NCI-H510A (cell line): ENCODE results near the gene GPD1L.
A peak's percentile ranks its signal among the peaks of the same experiment; 100 is the strongest.

Source experiments
- DNase-seq: peaks from one replicate; lab custom pipeline; 2025; lab: John Stamatoyannopoulos, UW

Gene GPD1L

GRCh38 chr3:32137870-32138269, 31.4 kb downstream of the GPD1L start:
- DNase-seq = no peak

DNA sequence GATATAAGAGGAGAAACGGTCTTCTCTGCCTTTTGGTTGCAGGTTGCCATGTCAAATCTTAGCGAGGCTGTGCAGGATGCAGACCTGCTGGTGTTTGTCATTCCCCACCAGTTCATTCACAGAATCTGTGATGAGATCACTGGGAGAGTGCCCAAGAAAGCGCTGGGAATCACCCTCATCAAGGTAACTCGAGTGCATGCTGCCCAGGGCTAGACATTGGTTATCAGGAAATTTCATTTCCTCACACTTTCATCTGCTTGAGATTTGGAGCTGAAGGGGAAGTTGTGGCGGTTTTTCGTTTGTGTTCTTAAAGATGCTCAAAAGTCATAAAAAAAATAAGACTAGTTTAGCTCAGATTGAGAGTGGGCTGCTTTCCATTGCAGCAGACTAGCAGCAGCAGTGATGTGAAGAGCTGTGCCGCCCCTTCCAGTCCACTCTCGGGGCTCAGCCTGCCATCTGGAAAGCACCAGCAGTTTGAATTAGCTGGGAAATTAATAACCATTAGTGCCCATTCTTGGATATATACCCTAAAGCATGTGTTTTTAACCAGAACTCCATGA, 32.2 kb downstream of the GPD1L start:
- no peak for DNase-seq

DNA sequence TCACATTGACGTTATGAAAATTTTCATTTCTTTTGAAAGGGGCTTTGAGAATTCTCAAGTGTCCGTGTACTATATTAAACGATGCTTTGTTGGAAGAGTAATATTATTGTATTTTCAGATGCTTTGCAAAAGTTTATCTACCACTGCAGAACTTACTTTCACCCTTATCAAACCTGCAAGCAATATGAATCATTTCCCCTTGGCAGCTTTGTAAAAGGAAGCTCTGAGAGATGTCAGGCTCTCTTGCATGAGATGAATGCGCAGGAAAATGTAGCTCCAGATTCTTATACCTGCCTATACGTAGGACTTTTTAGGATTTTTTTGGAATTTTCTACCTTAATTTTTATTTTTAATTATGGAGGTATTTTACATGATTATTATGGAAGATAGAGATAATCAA, 34.5 kb downstream of the GPD1L start:
- DNase-seq = no peak

DNA sequence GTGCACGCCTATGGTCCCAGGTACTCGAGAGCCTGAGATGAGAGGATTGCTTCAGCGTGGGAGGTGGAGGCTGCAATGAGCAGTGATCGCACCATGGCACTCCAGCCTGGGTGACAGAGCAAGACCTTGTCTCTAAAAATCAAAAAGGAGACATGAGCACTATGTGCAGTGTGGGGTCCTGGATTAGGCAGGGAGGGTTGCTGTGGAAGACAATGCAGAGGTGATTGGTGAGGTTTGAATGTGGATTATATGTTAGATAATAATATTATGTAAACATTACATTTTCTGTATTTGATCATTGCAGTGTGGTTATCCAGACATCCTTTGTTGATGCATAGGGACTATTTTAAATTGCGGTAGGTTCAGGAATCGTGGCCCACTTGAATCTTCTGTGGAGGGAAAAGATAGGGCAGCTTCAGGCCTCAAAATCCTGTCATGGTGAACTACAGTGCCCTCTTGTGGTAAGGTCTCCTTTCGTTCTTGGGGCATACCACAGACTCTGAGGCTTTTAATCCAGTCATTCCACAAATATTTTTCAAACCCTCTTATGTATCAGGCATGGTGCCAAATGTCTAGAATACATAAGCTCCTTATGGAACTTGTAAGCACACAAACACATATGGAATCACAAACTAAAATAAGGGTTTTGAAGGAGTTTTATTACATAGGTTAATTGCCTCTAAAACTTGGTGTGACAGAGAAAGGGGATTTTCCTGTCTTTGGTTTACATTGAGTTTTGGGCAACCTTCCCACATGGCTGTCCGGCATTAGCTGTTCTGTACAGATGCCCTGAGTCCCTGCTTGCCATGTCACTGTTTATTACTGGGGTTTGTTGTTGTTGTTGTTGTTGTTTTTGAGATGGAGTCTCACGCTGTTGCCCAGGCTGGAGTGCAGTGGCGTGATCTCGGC, 37.7 kb downstream of the GPD1L start:
- DNase-seq = peak; percentile 9

DNA sequence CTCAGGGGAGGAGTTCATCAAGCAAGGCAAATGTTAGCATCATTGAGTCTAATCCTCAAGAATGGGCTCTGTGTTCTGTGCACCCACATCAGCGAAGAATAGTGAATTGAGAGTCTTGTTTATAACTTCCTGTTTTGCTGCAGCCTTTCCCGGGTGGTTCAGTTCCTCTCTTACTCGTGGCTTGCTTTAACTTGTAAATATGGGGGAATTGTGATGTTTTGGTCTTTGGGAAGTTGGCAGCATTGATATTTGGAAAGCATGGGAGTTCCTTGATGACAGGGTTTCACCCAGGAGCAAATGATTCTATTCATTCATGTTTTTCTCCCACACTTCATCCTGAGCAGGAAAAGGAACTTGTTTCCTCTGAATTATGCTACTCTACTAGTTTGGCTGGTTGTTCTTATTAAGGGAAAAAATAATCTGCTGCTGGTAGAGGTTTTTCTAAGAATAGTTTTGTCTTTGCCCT, 40.4 kb downstream of the GPD1L start:
- no peak for DNase-seq

DNA sequence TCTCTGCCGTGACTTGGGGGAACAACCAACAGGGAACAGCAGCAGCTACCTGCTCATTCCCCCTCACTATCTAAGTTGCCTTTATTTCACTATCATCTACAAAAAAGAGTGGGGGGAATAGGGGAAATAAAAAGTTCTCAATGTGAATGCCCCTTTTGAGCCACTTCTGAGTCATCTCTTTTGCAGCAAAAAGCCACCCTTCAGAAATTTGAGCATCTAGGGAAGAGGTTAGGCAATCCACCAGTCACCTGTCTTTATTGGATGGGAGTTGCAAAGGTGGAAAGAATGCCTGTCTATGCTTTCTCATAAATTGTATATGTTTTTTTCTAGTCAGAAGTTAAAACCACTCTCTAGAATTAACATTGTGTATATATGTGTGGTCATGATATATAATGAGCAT, 41.1 kb downstream of the GPD1L start:
- DNase-seq = no peak

GRCh38 chr3:32147933-32148332, 41.5 kb downstream of the GPD1L start:
- DNase-seq = no peak

DNA sequence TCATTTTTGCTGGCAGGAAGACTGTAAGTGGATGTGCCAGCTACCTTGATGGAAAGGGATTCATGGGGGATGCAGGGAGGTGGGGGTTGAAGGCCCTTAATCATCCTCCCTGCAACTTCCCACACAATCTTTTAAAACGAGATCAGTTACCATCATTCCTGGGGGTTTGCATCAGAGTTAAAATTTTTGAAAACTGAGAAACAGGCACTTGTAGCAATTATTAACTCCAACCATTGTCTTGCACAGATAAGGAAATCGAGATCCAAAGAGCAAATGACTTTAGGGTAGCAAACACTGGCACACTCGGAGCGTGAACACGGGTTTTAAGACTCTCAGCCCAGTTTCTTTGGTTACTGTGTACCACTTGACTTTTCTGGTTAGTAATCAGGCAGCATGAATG, 41.9 kb downstream of the GPD1L start:
- no peak for DNase-seq

- no peak for DNase-seq
These were observed 47.2 kb downstream of the GPD1L start for GRCh38 chr3:32153414-32154204.

DNA sequence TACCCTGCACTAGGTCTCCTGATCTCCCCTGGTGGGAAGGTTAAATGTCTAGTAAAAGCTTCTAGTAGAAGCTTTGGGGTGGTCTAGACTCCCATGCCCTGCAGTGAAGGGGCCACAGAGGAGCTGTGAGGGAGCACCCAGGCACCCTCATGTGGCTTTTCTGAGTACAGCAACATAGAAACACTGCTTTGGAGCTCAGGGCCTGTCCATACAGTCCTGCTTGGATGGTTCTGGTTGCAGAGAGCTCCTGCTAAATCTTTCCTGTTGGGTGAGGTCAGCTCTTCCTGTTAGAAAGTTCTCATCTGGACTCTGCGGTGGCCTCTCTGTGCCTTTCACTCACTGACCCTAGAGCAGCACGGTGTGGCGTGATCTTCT, 47.8 kb downstream of the GPD1L start:
- no peak for DNase-seq

DNA sequence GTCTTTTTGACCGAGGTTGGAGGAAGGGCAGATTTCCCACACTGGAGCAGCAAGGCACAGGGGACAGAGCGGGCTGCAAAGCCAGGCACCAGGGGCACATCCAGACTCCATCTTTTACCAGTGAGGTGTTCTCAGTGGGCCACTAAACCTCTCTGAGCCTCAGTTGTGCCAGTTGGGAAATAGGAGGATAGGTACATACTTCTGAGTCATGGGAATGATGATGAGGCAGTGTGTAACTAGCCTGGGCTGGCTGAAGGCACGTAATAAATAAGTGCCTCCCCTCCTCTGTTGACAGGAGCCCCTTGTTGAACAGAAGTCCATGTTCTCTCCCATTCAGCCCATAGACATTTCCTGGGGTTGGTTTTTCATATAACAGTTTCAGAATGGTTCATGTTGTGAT, 48.7 kb downstream of the GPD1L start:
- no peak for DNase-seq

DNA sequence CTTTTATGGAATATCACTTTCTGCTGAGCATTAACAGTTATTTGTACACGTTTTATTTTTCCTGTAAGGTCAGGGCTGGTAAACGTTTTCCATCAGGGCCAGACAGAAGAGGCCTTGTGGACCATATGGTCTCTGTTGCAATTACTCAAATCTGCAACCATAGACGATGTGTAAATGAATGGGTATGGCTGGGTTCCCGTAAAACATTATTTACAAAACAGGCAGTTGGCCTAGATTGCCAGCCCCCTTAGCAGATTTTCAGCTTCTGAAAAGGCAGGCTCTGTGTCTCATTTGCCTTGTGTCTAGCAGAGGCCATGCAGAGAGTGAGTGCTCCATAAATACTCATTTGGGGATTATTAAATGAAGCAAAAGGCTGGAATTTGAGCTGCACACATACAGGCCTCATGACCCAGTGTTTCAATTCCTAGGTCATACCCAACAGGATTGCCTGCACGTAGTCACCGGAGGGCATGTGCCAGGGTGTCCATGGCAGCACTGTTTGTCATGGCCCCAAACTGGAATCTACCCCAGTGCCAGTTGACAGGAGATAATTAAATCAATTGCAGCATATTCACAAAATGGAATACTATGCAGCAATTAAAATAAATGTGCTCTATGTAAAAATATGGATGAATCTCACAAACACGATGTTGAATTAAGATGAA, 51.3 kb downstream of the GPD1L start:
- DNase-seq = no peak

GRCh38 chr3:32160706-32161214, 54.3 kb downstream of the GPD1L start:
- no peak for DNase-seq

GRCh38 chr3:32165442-32165841, 59.0 kb downstream of the GPD1L start:
- DNase-seq = no peak

DNA sequence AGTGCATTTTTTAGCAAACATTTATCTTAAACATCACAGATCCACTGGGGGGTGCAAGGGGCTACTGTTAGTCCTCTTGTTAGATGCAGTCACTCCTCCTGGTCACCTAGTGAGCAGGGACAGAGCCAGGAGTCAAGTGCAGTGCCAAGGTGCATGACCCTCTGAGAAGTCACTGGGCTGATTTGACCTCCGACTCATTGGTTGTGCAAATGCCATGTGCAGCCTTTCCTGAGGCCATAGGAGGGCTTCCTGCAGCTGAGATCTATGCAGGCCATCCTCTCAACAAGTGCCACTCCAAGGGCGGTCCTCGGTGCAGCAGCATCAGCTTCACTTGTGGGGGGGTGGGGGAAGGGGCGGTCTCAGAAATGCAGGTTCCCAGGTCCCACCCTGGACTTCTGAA, 60.2 kb downstream of the GPD1L start:
- no peak for DNase-seq

- DNase-seq = no peak
These were observed 66.0 kb downstream of the GPD1L start for GRCh38 chr3:32172420-32172819.

DNA sequence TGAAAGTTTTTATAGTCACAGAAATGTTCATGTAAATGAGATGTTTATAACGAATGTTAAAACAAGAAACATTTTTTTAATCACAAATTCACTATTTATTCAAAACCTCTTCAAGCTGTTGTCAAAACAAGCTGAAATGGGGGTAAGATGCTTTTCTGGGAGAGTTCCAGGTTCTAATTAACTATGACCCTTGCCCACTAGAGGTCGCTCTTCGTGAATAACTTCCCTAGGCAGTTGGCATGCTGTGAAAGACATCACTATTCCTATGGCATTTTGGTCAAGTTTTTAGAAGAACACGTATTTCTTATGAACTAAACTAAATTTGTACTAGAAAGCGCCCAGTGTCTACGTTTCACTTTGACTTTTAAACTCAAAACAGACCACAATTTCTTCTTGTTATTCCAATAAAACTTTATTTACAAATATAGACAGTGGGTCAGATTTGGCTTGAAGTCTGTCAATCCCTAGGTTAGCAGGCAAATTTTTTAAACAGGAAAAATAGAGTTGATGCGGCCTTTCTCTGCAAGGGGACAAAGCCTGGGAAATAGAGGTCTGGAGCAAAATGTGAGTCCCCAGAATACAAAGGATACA, 69.3 kb downstream of the GPD1L start:
- no peak for DNase-seq

- no peak for DNase-seq
These were observed 70.7 kb downstream of the GPD1L start for GRCh38 chr3:32176989-32177701.

- DNase-seq = peak; percentile 32
These were observed 71.3 kb downstream of the GPD1L start for GRCh38 chr3:32177702-32178198.

GRCh38 chr3:32180141-32180784, 73.8 kb downstream of the GPD1L start:
- DNase-seq = no peak
